Frontal cortex (tissue), 4 donors: ENCODE data around the gene ARL13B. TPM values are rescaled to one million over a fixed set of nuclear protein-coding genes. Genes with fewer than 3 reads are reported as not detected.
A peak's percentile ranks its signal among the peaks of the same experiment; 100 is the strongest.
"Not testable (repeated sequence)": the region's sequence is repeated elsewhere in the genome, so short reads cannot be mapped to it uniquely, and the experiment has no call there.

ENCODE experiments used
- DNase-seq, 2 donors: peaks; one replicate each; pipeline ENCODE4 v3.0.0; 2012; ENCODE audit warnings: low spot score in 2 of 2
- FAIRE-seq: peaks from 2 replicates; lab custom pipeline; 2012; peaks lifted over from hg19 to GRCh38; lab: Jason Lieb, UNC
- total RNA-seq: library from RNA; depleted of rRNA; stranded (reverse); fragments of >200 nt; gene quantifications from one replicate; pipeline ENCODE4 v1.2.3, GENCODE V29; 2014
- donor health status: control.
- donor health status: control.
- donor health status: control.

ARL13B gene
- total RNA-seq, 1 donor from 2014 or later: 18.3 TPM

GRCh38 chr3:94049267-94049666 is 69.3 kb downstream of the ARL13B start:
- DNase-seq (no peak), FAIRE-seq (peak; percentile 48)

- no peak for DNase-seq
- no peak for FAIRE-seq
Measured at GRCh38 chr3:94050546-94050945, 70.6 kb downstream of the ARL13B start.

GRCh38 chr3:94061297-94061696 is 81.3 kb downstream of the ARL13B start:
- FAIRE-seq (no peak), DNase-seq (no peak)

GRCh38 chr3:94062513-94063404 is 82.8 kb downstream of the ARL13B start, which contains the start of the genes DHFR2 and NSUN3:
Gene DHFR2, minus strand, starts transcription at chr3:94062916. Its CDS starts 1,405 bp downstream, at chr3:94061511.
Gene NSUN3, plus strand, starts transcription at chr3:94063061. Its CDS starts 66 bp downstream, at chr3:94063127.
- no peak for FAIRE-seq

GRCh38 chr3:94063496-94064119 is 83.7 kb downstream of the ARL13B start:
- DNase-seq (no peak), FAIRE-seq (no peak)

More at GRCh38 chr3:94062513-94063404, 82.8 kb downstream of the ARL13B start, which contains the start of the genes DHFR2 and NSUN3:
- DNase-seq: peak; percentile 20 to 63

GRCh38 chr3:94064243-94064860 is 84.4 kb downstream of the ARL13B start:
- DNase-seq: no peak
- no peak for FAIRE-seq

- no peak for DNase-seq
Measured at GRCh38 chr3:94065122-94065521, 85.2 kb downstream of the ARL13B start.

GRCh38 chr3:94065819-94066480 is 86.0 kb downstream of the ARL13B start:
- no peak for DNase-seq
- no peak for FAIRE-seq

More at GRCh38 chr3:94065122-94065521, 85.2 kb downstream of the ARL13B start:
- no peak for FAIRE-seq

GRCh38 chr3:94066506-94067500 is 86.8 kb downstream of the ARL13B start:
- DNase-seq (no peak), FAIRE-seq (no peak)

- FAIRE-seq (peak; percentile 89), DNase-seq (peak in 1 of 2 donors; percentile 6)
Measured at GRCh38 chr3:94069194-94069813, 89.3 kb downstream of the ARL13B start.

GRCh38 chr3:94070341-94070911 is 90.5 kb downstream of the ARL13B start:
- DNase-seq (no peak), FAIRE-seq (no peak)

- FAIRE-seq: no peak
- no peak for DNase-seq
Measured at GRCh38 chr3:94071713-94072284, 91.8 kb downstream of the ARL13B start.

- no peak for DNase-seq
- no peak for FAIRE-seq
Measured at GRCh38 chr3:94076055-94076454, 96.1 kb downstream of the ARL13B start.

GRCh38 chr3:94080552-94080951 is 100.6 kb downstream of the ARL13B start:
- not testable (repeated sequence) for FAIRE-seq, DNase-seq

GRCh38 chr3:94081884-94082283 is 101.9 kb downstream of the ARL13B start:
- FAIRE-seq (no peak), DNase-seq (no peak)

GRCh38 chr3:94082391-94082937 is 102.5 kb downstream of the ARL13B start:
- FAIRE-seq: no peak
- DNase-seq: no peak

- DNase-seq: no peak
- no peak for FAIRE-seq
Measured at GRCh38 chr3:94083261-94083660, 103.3 kb downstream of the ARL13B start.
